Activated naive CD4-positive, alpha-beta T cell treated with anti-CD3 and anti-CD28 coated beads, Interleukin-2, amount 50 U/mL, for 24 hours (primary cell): ENCODE data around the gene IGFBP5.

ENCODE experiments used
- H3K27ac Mint-ChIP-seq: one replicate; pipeline ENCODE4 v1.8.0; 2021; ENCODE audit warnings: mild to moderate bottlenecking, mixed read lengths
- H3K27me3 Mint-ChIP-seq: one replicate; pipeline ENCODE4 v1.8.0; 2021; ENCODE audit warnings: mixed read lengths
- H3K36me3 Mint-ChIP-seq: one replicate; pipeline ENCODE4 v1.8.0; 2021; ENCODE audit warnings: mixed read lengths
- H3K4me1 Mint-ChIP-seq: one replicate; pipeline ENCODE4 v1.8.0; 2021; ENCODE audit warnings: mixed read lengths
- H3K4me3 Mint-ChIP-seq: one replicate; pipeline ENCODE4 v1.8.0; 2021; ENCODE audit warnings: mild to moderate bottlenecking, mixed read lengths
- H3K9me3 Mint-ChIP-seq: one replicate; pipeline ENCODE4 v1.8.0; 2021; ENCODE audit warnings: mixed read lengths

IGFBP5 gene

DNA sequence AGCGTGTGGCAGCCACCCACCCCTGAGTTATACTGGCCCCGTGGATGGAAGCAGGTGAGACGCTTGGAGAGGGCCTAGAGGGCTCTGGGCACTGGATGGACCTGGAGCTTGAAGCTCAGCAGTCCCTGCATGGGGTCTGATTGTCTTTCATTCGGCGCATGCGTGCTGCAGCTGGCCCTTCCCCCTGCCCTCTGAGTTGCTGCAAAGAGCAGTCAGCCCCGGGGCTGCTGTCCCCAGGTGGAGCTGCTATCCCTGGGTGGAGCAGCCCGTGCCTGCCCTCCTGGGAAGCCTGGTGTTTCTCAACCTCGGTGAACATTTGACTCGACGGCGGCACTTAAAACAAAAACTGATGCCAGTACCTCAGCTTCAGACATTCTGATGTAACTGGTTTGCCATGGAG is 29.6 kb downstream of the IGFBP5 start:
- H3K27me3 Mint-ChIP-seq = peaks cover 1% of the 10 kb centered on the region
- H3K4me1 Mint-ChIP-seq = no peaks in the 10 kb centered on the region
- no peak overlapping the region for H3K27ac Mint-ChIP-seq
- no peaks in the 10 kb centered on the region for H3K36me3 Mint-ChIP-seq
- no peak overlapping the region for H3K4me3 Mint-ChIP-seq
- no peaks in the 10 kb centered on the region for H3K9me3 Mint-ChIP-seq

DNA sequence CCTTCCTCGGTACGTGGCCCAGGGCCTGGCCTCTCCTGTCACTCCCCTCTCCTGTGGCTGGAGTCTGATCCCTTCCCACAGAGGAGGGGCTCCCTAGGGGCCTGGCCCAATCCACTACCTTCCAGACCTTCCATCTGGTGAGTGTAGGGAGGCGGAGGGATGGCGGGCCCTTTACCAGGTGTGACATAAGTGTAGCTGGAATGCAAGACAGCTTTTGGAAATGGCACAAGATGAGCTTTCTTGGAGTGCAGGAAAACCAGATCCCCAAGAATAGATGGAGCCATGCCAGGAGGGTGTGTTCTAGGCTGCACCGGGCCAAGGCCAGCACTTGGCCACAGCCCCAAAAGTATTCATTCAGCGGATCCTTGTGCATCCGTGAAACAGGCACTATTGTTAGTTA is 30.1 kb downstream of the IGFBP5 start:
- peaks cover 1% of the 10 kb centered on the region for H3K27me3 Mint-ChIP-seq
- H3K4me1 Mint-ChIP-seq = no peaks in the 10 kb centered on the region
- no peaks in the 10 kb centered on the region for H3K36me3 Mint-ChIP-seq
- no peaks in the 10 kb centered on the region for H3K9me3 Mint-ChIP-seq
- no peak overlapping the region for H3K4me3 Mint-ChIP-seq
- H3K27ac Mint-ChIP-seq = no peak overlapping the region

DNA sequence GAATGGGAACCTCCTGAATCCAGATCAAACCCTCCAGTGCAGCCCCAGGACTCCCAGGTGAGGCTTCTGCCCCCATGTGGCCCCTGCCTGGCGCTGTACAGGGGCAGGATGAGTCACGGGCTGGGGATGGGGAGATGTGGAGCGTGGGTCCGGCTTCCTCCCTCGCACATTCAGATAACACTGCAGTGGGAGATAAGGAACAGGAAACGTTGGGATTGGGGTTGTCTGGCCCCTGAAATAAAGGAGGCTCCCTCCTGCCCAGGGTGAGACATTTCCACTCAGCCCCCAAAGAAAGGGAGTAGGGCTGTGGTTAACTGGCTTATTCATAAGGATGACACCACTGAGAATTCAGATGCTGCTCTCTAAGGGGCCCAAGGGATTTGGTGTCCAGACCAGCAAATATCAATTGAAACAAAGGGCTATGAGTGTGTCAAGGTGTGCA is 30.7 kb downstream of the IGFBP5 start:
- H3K4me1 Mint-ChIP-seq = no peaks in the 10 kb centered on the region
- H3K27me3 Mint-ChIP-seq = peaks cover 1% of the 10 kb centered on the region
- no peaks in the 10 kb centered on the region for H3K36me3 Mint-ChIP-seq
- H3K9me3 Mint-ChIP-seq = no peaks in the 10 kb centered on the region
- no peak overlapping the region for H3K27ac Mint-ChIP-seq
- H3K4me3 Mint-ChIP-seq = no peak overlapping the region

DNA sequence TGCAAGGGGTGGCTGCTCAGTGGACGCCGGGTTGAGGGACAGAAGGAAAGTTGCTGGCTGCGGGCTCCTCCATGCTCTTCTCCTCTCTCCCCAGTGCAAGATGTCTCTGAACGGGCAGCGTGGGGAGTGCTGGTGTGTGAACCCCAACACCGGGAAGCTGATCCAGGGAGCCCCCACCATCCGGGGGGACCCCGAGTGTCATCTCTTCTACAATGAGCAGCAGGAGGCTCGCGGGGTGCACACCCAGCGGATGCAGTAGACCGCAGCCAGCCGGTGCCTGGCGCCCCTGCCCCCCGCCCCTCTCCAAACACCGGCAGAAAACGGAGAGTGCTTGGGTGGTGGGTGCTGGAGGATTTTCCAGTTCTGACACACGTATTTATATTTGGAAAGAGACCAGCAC is 31.5 kb downstream of the IGFBP5 start:
- no peak overlapping the region for H3K4me3 Mint-ChIP-seq
- H3K4me1 Mint-ChIP-seq = no peaks in the 10 kb centered on the region
- H3K36me3 Mint-ChIP-seq = no peaks in the 10 kb centered on the region
- no peak overlapping the region for H3K27ac Mint-ChIP-seq
- no peaks in the 10 kb centered on the region for H3K9me3 Mint-ChIP-seq
- H3K27me3 Mint-ChIP-seq = peaks cover 1% of the 10 kb centered on the region

DNA sequence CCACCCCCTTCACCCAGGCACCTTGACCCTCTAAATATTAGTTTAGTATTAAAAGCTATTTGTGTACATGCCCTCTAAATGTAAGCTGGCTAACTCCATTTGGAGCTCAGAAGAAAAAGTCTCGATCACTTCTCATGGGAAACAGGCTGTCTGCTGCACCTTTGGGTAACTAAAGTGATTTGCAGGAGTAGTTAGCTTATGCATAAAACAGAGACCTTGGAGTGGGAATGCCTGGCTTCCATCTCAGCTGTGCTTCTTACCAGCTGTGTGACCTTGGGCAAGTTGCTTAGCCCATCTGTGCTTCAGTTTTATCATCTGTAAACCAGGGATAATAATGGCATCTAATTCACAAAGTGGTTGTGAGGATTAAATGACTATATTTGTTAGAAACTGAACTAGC is 32.2 kb downstream of the IGFBP5 start:
- H3K4me1 Mint-ChIP-seq = no peaks in the 10 kb centered on the region
- H3K27me3 Mint-ChIP-seq = peaks cover 1% of the 10 kb centered on the region
- H3K9me3 Mint-ChIP-seq = no peaks in the 10 kb centered on the region
- no peaks in the 10 kb centered on the region for H3K36me3 Mint-ChIP-seq
- H3K27ac Mint-ChIP-seq = no peak overlapping the region
- H3K4me3 Mint-ChIP-seq = no peak overlapping the region

DNA sequence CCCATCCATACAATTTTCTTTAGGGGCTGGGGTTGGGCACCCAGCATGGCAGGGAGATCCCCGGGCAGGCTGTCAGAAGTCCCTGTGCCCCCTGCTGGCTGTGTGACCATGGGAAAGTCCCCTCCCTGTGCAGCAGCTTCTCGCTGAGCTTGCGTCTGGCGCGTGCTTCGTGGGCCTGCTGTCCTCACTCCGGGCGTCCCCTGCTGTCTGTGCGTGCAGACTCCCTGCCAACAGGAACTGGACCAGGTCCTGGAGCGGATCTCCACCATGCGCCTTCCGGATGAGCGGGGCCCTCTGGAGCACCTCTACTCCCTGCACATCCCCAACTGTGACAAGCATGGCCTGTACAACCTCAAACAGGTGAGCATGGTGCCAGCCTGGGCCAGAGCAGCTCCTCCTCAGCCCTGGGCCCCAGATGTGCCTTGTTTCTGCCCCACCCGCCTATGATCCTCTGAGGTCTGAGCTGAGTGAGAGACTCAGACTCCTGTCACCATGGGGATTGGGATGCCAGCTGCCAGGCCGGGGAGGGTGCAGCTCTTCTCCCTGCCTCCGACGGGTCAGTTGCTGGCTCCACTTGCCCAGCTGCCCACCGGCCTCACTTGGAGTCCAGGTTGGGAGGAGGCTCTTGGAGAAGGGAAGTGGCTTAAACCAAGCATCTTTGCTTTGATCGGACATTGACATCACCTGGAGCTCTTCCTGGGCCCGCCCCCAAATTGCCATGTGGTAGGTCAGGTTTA is 33.5 kb downstream of the IGFBP5 start:
- H3K27me3 Mint-ChIP-seq = no peaks in the 10 kb centered on the region
- no peak overlapping the region for H3K27ac Mint-ChIP-seq
- H3K36me3 Mint-ChIP-seq = no peaks in the 10 kb centered on the region
- no peak overlapping the region for H3K4me3 Mint-ChIP-seq
- no peaks in the 10 kb centered on the region for H3K9me3 Mint-ChIP-seq
- H3K4me1 Mint-ChIP-seq = no peaks in the 10 kb centered on the region

DNA sequence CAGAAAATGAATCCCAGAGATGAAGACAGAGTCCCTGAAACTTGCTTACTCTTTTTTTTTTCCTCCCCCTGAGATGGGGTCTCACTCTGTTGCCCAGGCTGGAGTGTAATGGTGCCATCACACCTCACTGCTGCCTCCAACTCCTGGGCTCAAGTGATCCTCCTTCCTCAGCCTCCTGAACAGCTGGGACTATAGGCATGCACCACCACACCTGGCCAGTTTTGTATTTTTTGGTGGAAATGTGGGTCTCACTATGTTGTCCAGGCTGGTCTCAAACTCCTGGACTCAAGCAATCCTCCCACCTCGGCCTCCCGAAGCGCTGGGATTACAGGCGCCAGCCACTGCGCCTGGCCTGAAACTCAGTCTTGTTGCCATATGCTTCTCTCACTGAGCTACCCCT is 34.3 kb downstream of the IGFBP5 start:
- Mint-ChIP-seq H3K27ac (no peak overlapping the region), H3K27me3 (no peaks in the 10 kb centered on the region), H3K36me3 (no peaks in the 10 kb centered on the region), H3K9me3 (no peaks in the 10 kb centered on the region), H3K4me1 (no peaks in the 10 kb centered on the region), H3K4me3 (no peak overlapping the region)

DNA sequence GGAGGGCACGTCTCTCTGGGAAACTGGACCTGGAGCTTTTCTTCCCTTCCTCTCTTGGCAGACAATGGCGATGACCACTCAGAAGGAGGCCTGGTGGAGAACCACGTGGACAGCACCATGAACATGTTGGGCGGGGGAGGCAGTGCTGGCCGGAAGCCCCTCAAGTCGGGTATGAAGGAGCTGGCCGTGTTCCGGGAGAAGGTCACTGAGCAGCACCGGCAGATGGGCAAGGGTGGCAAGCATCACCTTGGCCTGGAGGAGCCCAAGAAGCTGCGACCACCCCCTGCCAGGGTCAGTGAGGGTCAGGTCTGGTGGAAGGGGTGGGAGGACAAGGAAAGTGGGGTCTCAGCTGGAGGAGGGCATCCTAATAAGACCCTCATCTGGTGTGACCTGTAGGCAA is 34.9 kb downstream of the IGFBP5 start:
- Mint-ChIP-seq H3K27ac (no peak overlapping the region), H3K27me3 (no peaks in the 10 kb centered on the region), H3K36me3 (no peaks in the 10 kb centered on the region), H3K4me1 (no peaks in the 10 kb centered on the region), H3K4me3 (no peak overlapping the region), H3K9me3 (no peaks in the 10 kb centered on the region)

DNA sequence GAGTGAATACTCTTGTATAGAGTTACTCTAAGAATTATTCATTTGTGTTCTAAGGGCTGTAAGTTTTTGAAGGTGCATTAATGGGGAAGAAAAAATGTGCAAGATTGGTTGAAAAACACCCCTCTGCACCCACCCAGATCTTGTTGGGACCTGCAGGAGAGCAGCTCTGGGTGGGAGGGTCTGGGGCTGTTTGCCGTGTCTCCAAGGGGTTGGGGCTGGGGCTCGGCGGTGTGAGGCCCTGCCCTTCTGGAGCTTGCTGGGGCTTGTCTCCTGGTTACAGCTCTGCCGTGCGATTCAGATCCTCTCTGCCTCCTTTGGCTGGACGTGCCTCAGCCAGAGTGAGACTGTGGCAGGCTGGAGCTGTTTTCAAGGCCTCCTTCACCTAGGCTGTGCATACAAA is 36.1 kb downstream of the IGFBP5 start:
- no peaks in the 10 kb centered on the region for H3K4me1 Mint-ChIP-seq
- H3K27me3 Mint-ChIP-seq = no peaks in the 10 kb centered on the region
- no peak overlapping the region for H3K4me3 Mint-ChIP-seq
- no peaks in the 10 kb centered on the region for H3K9me3 Mint-ChIP-seq
- no peak overlapping the region for H3K27ac Mint-ChIP-seq
- no peaks in the 10 kb centered on the region for H3K36me3 Mint-ChIP-seq

DNA sequence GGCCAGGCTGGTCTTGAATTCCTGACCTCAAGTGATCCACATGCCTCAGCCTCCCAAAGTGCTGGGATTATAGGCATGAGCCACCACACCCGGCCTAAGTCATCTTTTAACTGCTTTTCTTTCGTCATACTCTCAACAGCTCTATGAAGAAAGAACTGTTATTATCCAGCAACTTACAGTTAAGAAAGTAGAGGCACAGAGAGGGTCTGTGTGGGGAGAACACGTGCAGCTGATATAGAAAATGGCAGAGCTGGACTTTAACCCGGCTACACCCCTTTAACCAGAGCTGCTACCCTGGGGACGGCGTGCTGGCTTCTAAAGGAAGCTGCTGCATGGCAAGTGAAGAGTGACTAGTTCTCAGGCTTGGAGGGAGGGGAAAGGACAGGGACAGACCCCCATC is 36.6 kb downstream of the IGFBP5 start:
- Mint-ChIP-seq H3K4me3 (no peak overlapping the region), H3K4me1 (no peaks in the 10 kb centered on the region), H3K27me3 (no peaks in the 10 kb centered on the region), H3K9me3 (no peaks in the 10 kb centered on the region), H3K36me3 (no peaks in the 10 kb centered on the region), H3K27ac (no peak overlapping the region)

DNA sequence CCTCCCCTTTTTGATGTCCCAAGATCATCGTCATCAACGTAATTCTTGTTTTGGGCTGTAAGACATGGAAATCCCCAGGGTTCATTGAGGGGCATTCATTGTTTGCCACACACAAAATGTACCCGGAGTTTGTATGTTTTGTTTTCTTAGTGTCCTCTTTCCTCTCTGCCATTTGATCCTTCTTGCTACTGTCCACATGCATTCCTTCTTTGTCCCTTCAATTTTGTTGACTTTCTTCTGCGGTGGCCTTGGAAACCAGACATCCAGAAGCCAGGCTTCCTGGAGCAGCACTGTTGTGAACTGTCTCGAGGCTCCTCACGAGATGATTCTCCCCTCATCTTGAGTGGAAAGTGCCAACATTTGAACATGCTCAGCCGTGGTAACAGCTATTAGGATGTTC is 37.4 kb downstream of the IGFBP5 start:
- Mint-ChIP-seq H3K27ac (no peak overlapping the region), H3K4me3 (no peak overlapping the region), H3K27me3 (peaks cover 2% of the 10 kb centered on the region), H3K36me3 (no peaks in the 10 kb centered on the region), H3K4me1 (no peaks in the 10 kb centered on the region), H3K9me3 (no peaks in the 10 kb centered on the region)

DNA sequence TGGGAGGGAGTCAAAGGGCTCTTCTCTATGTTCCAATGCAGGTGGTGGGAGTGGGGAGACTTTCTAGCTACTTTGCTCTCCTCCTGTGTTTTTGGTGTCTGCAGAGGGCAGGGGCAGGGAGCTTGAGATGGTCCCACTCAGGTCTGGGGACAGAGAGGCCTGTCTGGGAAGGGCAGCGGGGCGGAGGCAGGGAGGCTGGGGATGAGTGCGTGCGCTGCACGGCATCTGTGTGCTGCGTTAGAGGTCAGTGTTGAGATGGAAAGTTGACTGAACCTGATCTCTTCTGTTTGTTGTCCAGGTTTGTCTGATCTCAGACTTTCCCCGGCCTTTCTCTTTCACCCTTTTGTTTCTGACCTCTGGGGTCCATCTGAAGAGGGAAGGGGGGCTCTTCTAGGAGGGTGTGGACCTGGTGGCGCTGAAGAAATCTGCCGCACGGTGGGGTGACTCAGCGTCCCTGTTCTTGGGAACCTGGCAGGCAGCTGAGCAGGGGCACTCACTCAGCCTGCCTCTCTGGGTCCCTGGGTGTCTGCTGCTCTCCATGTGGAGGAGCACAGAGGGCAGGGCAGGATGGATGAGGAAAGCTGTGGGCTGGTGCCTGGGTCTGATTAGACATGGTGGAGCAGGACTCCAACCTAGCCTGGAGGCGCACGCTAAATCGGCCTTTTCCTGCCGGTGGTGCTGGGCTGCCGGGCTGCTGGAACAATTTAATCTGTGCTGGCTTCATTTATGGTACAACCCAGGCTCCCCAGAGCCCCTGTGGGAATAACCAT is 38.1 kb downstream of the IGFBP5 start:
- H3K36me3 Mint-ChIP-seq = no peaks in the 10 kb centered on the region
- peaks cover 4% of the 10 kb centered on the region for H3K27me3 Mint-ChIP-seq
- no peaks in the 10 kb centered on the region for H3K9me3 Mint-ChIP-seq
- no peak overlapping the region for H3K27ac Mint-ChIP-seq
- H3K4me3 Mint-ChIP-seq = no peak overlapping the region
- no peaks in the 10 kb centered on the region for H3K4me1 Mint-ChIP-seq

DNA sequence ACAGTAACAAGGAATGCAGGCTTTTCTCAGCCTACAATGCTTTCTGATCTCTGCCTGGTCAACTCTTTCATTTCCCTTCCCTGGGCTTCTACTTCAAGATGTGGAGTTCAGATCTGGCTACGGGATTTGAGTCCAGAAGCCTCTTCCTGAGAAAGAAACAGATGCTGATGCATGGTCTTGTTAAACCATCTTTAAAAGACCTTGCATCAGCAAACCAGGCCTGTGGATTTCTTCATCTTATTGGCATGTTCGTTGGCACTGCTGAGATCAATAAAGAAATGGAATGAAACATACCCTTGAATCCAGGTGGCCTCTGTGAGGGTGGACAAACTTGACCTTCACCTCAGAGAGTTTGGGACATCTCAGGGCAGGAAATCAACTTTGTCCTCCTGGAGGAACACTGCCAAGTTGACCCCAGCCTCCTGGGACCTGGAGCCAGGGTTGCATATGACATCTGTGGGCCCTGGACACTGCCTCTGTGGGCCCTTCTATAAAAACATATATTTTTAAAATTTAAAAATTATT is 40.8 kb downstream of the IGFBP5 start:
- Mint-ChIP-seq H3K27me3 (peaks cover 4% of the 10 kb centered on the region), H3K27ac (no peak overlapping the region), H3K4me3 (no peak overlapping the region), H3K4me1 (no peaks in the 10 kb centered on the region), H3K9me3 (no peaks in the 10 kb centered on the region), H3K36me3 (no peaks in the 10 kb centered on the region)

DNA sequence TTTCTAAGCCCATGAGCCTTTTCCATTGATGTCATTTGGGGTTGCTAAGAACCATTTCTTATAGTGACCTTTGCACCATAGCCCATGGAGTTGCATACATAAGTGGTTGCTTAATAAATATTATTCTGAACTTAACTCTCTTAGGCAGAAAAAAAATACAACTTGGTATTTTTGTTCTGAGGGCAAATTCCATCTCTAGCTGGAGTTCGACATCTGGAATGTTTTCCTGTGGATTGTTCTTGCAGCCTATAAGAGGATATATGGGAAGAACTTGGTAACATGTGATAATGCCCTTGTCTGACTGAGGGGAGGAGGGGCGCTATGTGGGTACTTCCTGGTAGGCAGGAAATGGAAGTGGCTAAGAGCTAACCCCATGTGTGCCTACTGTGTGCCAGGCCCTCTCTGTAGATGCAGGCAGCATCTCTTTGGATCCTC is 41.4 kb downstream of the IGFBP5 start:
- Mint-ChIP-seq H3K4me1 (no peaks in the 10 kb centered on the region), H3K27me3 (peaks cover 4% of the 10 kb centered on the region), H3K9me3 (no peaks in the 10 kb centered on the region), H3K36me3 (no peaks in the 10 kb centered on the region), H3K4me3 (no peak overlapping the region), H3K27ac (no peak overlapping the region)

DNA sequence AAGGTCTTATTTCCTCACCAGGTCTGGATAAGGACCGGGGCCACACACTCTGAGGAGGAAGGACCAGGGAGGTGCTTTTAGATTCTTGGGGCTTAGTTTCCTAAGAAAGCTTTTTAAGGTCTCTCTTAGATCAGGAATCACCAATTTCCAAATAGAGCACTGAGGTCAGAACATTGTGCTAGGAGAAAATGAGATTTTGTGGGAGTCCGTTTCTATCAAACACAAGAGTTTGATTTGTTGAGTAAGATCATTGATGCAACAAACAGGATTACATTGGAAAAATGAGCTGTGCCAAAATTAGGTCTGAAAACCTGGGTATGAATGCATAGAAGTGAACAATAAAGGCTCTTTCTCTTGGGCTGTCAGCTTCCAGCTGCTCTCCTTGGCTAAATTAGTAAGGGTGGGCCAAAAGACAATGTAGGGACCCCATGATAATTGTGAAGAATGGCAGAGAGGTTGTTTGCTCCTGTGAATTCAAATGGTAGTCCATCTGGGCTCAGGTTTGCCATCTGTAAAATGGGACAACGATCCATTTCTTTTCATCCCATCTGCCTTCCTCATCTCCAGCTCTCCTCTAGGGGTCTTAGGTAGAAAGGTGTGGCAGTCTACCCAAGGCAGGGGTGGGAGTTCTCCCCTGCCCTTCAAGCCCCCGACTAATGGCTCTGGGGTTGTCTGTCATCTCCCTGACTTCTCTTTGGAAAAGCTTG is 42.1 kb downstream of the IGFBP5 start:
- no peak overlapping the region for H3K27ac Mint-ChIP-seq
- peaks cover 4% of the 10 kb centered on the region for H3K27me3 Mint-ChIP-seq
- H3K36me3 Mint-ChIP-seq = no peaks in the 10 kb centered on the region
- H3K4me1 Mint-ChIP-seq = no peaks in the 10 kb centered on the region
- no peaks in the 10 kb centered on the region for H3K9me3 Mint-ChIP-seq
- H3K4me3 Mint-ChIP-seq = no peak overlapping the region

DNA sequence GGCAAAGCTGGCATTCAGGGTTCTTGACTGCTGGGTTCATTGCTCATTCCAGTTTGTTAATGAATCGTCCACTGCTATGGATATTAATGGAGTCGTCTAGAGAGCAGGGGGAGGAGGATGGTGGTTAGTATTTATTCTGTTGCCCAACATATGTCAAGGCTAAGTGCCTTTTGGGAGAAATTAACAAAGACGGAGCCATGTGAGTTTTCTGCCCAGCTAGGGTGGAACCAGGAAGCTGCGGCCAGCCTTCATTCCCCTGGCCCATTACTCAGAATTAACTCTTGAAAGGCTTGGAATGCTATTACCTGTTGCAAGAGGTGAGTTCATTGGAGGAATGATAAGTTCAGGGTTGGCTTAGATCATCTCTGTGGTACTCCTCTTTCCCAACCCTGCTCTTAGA is 42.8 kb downstream of the IGFBP5 start:
- H3K27me3 Mint-ChIP-seq = peaks cover 4% of the 10 kb centered on the region
- H3K4me1 Mint-ChIP-seq = no peaks in the 10 kb centered on the region
- H3K27ac Mint-ChIP-seq = no peak overlapping the region
- no peak overlapping the region for H3K4me3 Mint-ChIP-seq
- H3K36me3 Mint-ChIP-seq = no peaks in the 10 kb centered on the region
- no peaks in the 10 kb centered on the region for H3K9me3 Mint-ChIP-seq
